GM12891 (cell line): Measurements from ENCODE around the gene ZNF677. TPM values are rescaled to one million over a fixed set of nuclear protein-coding genes. Genes with fewer than 3 reads are reported as not detected.
"Not testable (repeated sequence)": the region's sequence is repeated elsewhere in the genome, so short reads cannot be mapped to it uniquely, and the experiment has no call there.

ENCODE experiments used
- DNase-seq: peaks from one replicate; pipeline ENCODE4 v3.0.0; 2011; ENCODE audit warnings: low spot score; ENCODE audit not compliant: insufficient read length
- FAIRE-seq: peaks from 2 replicates; lab custom pipeline; 2011; peaks lifted over from hg19 to GRCh38; lab: Jason Lieb, UNC
- PAX5 ChIP-seq: IDR thresholded peaks from 2 replicates; pipeline ENCODE4 v1.6.1; 2011; ENCODE audit warnings: low read length, moderate library complexity, mild to moderate bottlenecking; ENCODE audit not compliant: insufficient read depth, severe bottlenecking
- POLR2A ChIP-seq: IDR thresholded peaks from 2 replicates; pipeline ENCODE4 v1.6.1; 2011; ENCODE audit warnings: low read depth, low read length, control low read depth
- POLR2AphosphoS5 ChIP-seq: IDR thresholded peaks from 2 replicates; pipeline ENCODE4 v1.6.1; 2011; ENCODE audit warnings: low read depth, low read length, control low read depth
- POU2F2 ChIP-seq: IDR thresholded peaks from 2 replicates; pipeline ENCODE4 v1.6.1; 2011; ENCODE audit warnings: low read depth, mild to moderate bottlenecking, control low read depth, low read length, moderate library complexity
- SPI1 ChIP-seq: IDR thresholded peaks from 2 replicates; pipeline ENCODE4 v1.6.1; 2011; ENCODE audit warnings: low read depth, low read length, control low read depth
- TAF1 ChIP-seq: IDR thresholded peaks from 2 replicates; pipeline ENCODE4 v1.6.1; 2011; ENCODE audit warnings: low read depth, low read length, control low read depth
- polyA plus RNA-seq: library from polyadenylated mRNA; unstranded; fragments of >200 nt; gene quantifications from one replicate; pipeline ENCODE4 v1.2.1, GENCODE V29; 2012; ENCODE audit warnings: low read depth, missing spikeins, inconsistent platforms; ENCODE audit not compliant: missing spikeins

Gene ZNF677
- 3.3 TPM for polyA plus RNA-seq

GRCh38 chr19:53254411-53255341 lies at the start of gene ZNF677:
ZNF677 (minus strand) TSS chr19:53254873; CDS start chr19:53251550, 3,323 bp downstream.
- FAIRE-seq = peak; percentile 52
- no peak for TF ChIP-seq TAF1
- no peak for TF ChIP-seq POLR2A
- no peak for TF ChIP-seq POLR2AphosphoS5
- no peak for TF ChIP-seq POU2F2
- no peak for TF ChIP-seq SPI1
- no peak for TF ChIP-seq PAX5
- peak; percentile 59 for DNase-seq

GRCh38 chr19:53301341-53301740 lies 46.7 kb upstream of the ZNF677 start:
- not testable (repeated sequence) for FAIRE-seq, DNase-seq

- TF ChIP-seq PAX5 (no peak), POLR2A (no peak), TAF1 (no peak), POLR2AphosphoS5 (no peak), POU2F2 (no peak), SPI1 (no peak)
- FAIRE-seq = no peak
These were observed 40.2 kb upstream of the ZNF677 start for GRCh38 chr19:53294786-53295441.

GRCh38 chr19:53290758-53291549 lies 36.3 kb upstream of the ZNF677 start:
- FAIRE-seq = no peak
- no peak for DNase-seq
- no peak for TF ChIP-seq TAF1
- TF ChIP-seq SPI1 = no peak
- TF ChIP-seq PAX5 = no peak
- TF ChIP-seq POU2F2 = no peak
- no peak for TF ChIP-seq POLR2AphosphoS5
- TF ChIP-seq POLR2A = no peak

More at GRCh38 chr19:53294786-53295441, 40.2 kb upstream of the ZNF677 start:
- DNase-seq = no peak

GRCh38 chr19:53285087-53285486 lies 30.4 kb upstream of the ZNF677 start:
- no peak for TF ChIP-seq PAX5
- TF ChIP-seq POU2F2 = no peak
- TF ChIP-seq POLR2A = no peak
- no peak for TF ChIP-seq SPI1
- no peak for TF ChIP-seq TAF1
- TF ChIP-seq POLR2AphosphoS5 = no peak
- no peak for DNase-seq
- FAIRE-seq = no peak

GRCh38 chr19:53281947-53282346 lies 27.3 kb upstream of the ZNF677 start:
- FAIRE-seq, DNase-seq: not testable (repeated sequence)

- FAIRE-seq (no peak), DNase-seq (no peak)
- TF ChIP-seq PAX5 (no peak), POU2F2 (no peak), POLR2A (no peak), SPI1 (no peak), TAF1 (no peak), POLR2AphosphoS5 (no peak)
These were observed 20.8 kb upstream of the ZNF677 start for GRCh38 chr19:53275480-53275879.

GRCh38 chr19:53272044-53272443 lies 17.4 kb upstream of the ZNF677 start:
- no peak for FAIRE-seq

GRCh38 chr19:53269861-53270260 lies 15.2 kb upstream of the ZNF677 start:
- FAIRE-seq, DNase-seq: not testable (repeated sequence)

More at GRCh38 chr19:53272044-53272443, 17.4 kb upstream of the ZNF677 start:
- no peak for TF ChIP-seq TAF1
- TF ChIP-seq PAX5 = no peak
- no peak for TF ChIP-seq POLR2AphosphoS5
- no peak for TF ChIP-seq SPI1
- no peak for TF ChIP-seq POLR2A
- no peak for TF ChIP-seq POU2F2
- no peak for DNase-seq

GRCh38 chr19:53267623-53268022 lies 12.9 kb upstream of the ZNF677 start, which contains the start of gene VN1R4:
VN1R4 (minus strand) TSS chr19:53267723; CDS start chr19:53267665, 58 bp downstream.
- DNase-seq, FAIRE-seq: not testable (repeated sequence)

GRCh38 chr19:53257715-53258342 lies 3.2 kb upstream of the ZNF677 start, which contains the start of gene VN1R2:
VN1R2 (plus strand) TSS chr19:53258292; CDS start chr19:53258376, 84 bp downstream.
- not testable (repeated sequence) for FAIRE-seq, DNase-seq
